GM19035 (cell line): ENCODE results near the gene FAM240B.

Source experiments
- ATAC-seq: cut with Tn5 transposase; IDR thresholded peaks from one replicate; pipeline ENCODE4 v1.9.1; 2021; ENCODE audit not compliant: unreplicated experiment

Gene FAM240B

DNA sequence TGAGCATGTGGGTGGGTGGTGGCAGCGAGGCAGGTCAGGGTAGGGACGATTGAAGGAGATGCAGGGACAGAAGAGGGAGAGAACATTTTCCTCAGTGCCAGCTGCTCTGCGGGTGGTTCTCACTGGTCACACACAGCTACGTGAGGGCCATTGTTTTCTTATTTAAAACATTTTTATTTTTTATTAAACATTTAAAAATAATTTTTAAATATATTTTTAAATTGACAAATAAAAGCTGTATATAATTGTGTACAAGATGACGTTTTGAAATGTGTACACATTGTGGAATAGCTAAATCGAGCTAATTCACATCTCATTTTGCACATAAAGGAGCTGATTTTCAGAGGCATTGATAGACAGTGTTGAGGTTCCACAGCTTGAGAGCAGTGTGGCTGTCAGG lies 14.0 kb downstream of the FAM240B start:
- ATAC-seq: no peak

- no peak for ATAC-seq
Observed at GRCh38 chr9:38700695-38701094, 19.2 kb downstream of the FAM240B start.

GRCh38 chr9:38699337-38699736 lies 20.6 kb downstream of the FAM240B start:
- no peak for ATAC-seq

DNA sequence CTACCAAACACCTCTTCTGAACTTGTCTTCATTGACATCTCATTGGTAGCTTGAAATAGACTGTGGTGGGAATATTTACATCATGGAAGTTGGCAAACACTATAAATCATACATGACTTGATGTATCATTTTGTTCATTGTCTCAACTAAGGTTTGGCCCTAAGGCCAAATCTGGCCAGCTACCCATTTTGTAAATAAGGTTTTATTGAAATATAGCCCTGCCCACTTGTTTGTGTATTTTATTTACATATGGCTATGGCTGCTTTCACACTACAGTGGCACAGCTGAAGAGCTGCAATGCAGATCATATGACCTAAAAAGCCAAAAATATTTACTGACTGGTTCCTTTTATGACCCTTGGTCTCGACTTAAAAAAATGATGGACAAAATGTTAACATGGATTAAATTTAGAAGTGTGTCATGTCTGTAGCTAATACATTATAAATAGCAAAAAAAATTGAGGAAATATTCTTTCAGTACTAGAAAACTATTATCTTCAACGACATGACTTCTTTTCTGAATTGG lies 22.1 kb downstream of the FAM240B start:
- no peak for ATAC-seq

DNA sequence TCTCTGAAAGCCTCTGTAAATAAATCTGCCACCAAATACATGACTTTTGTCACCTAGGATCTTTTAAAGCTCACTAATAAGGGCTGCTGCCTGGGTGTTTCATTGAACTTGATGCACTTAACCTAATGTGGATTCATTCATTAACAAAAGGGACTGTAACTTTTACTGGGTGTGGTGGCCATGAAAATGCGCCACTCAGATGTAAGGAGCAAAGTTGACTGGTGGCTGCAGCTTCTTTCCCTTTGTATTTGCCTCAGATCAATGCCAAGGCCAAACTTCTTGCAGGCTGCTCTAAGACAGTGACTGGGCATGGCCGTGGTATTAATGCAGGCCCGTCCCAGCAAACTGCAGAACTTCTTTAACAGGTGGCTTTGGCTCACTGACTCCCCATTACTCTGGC lies 22.9 kb downstream of the FAM240B start:
- no peak for ATAC-seq

GRCh38 chr9:38694676-38695075 lies 25.3 kb downstream of the FAM240B start:
- no peak for ATAC-seq

GRCh38 chr9:38692707-38693106 lies 27.2 kb downstream of the FAM240B start:
- ATAC-seq: no peak

GRCh38 chr9:38690574-38690973 lies 29.4 kb downstream of the FAM240B start:
- ATAC-seq: no peak

DNA sequence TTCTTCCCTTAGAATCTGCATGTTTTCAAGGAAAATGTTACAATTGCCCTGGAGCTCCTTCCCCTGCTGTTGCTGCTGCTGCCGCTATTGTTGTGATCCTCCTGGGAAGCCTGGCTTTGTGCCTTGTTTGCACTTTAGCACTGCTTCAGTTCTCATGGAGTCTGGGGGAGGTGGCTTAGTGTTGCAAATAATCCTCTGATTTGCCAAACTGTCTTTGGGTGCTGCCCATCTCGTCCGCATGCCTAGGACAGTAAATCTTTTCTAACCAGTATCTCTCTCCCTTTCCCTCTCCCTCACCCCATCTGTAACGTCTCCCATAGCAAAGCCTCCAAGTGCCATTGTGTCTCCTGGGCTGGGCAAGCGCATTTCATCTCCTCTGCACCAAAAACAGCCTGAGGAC lies 30.3 kb downstream of the FAM240B start:
- no peak for ATAC-seq

- no peak for ATAC-seq
Observed at GRCh38 chr9:38687992-38688391, 31.9 kb downstream of the FAM240B start.

DNA sequence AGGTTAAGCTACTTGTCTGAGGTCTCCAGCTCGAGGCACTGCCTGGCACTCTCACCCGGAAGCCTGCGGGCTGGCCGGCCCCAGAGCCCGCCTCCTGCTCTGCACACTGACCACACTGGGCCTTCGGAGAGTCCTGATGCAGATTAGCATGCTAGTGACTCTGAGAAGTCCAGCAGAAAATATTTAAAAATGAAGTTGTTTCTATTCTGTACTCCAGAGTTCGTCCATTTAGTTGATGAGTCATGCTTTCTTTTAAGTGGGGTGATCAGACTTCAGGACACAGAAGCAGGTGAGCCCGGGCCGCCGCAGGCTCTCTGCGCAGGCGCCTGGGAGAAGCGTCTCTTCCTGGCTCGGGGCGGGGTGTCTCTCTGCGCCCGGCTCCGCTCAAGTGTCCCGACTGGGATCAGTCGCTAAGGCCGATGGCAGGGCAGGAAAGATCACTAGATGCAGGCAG lies 32.5 kb downstream of the FAM240B start:
- ATAC-seq: no peak

DNA sequence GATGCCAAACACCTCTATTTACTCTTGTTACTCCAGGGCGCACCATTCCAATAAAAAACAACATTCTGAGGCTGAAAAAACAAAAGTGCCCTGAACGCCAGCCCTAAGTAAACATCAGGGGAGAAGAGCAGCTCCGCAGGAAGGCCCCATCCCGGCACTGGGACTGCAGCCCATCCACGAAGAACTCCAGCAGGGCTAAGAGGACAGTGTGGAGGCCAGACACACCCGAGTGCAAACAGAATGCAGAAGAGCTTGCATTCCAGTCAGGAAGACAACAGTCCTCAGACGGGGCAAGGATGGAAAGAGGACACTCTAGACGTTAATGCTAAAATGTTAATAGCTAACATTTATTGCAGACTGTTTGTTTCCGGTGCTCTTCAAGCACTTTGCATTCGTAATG lies 33.0 kb downstream of the FAM240B start:
- no peak for ATAC-seq

DNA sequence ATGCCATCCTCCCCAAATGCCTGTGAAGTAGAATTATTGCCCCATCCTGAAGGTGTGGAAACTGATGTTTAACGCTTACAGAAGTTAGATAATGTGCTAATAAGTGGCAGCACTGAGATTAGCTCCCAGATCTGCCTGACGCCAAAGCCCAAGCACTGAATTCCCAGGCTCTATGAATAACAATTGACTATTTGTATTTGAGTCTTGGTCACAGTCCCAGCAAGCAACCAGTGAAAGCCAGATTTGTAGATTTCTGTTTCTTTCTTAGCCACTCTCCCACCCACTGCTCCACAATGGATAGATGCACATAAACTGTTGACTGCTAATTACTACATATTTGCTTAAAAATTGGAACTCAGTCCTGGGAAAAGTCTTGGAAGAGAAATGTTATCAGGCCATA lies 34.4 kb downstream of the FAM240B start:
- no peak for ATAC-seq

- no peak for ATAC-seq
Observed at GRCh38 chr9:38683336-38683735, 36.6 kb downstream of the FAM240B start.

DNA sequence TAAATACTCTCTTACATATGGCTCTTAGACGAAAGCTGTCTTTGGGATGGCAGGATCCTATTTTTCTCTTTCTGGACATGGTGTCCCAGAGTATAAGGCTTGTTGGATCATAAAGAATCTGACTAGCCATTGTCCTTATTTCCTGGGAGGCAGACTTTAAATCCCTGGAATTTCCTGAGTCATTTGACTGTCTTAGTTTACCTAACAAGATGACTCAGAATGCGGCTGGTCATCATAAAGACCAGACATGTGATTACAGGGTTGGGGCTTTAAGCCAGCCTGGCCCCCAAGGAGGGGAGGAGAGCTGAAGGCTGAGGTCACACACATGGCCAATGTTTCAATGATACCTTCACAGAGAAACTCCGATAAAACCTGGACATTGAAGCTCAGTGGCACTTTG lies 37.2 kb downstream of the FAM240B start:
- no peak for ATAC-seq

- no peak for ATAC-seq
Observed at GRCh38 chr9:38681747-38682227, 38.1 kb downstream of the FAM240B start.

DNA sequence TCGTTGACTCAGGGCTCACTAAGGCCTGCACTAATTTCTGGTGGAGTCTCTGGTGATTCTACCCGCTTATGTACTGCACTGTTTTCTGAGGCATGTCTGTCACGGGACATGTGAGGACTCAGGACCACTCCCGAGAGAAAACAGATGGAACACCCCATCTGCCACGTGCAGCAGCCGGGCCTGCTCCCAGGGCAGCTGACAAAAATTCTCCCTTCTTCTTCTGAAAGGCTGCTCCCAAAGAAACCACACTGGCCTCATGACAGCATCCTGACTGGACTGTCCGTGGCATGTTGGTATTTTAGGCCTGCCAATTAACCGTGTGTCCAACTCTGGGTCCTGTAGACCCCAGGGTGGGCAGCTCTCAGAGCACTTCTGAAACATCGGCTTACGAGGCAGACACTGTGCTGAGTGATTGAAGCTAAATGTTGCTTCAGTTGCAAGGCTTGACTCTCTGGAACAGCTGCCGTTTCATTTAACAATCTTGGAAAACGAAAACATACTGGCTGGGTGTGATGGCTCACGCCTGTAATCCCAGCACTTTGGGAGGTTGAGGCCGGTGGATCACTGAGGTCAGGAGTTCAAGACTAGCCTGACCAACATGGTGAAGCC lies 39.0 kb downstream of the FAM240B start:
- ATAC-seq: no peak

GRCh38 chr9:38677660-38678303 lies 42.2 kb downstream of the FAM240B start:
- no peak for ATAC-seq

GRCh38 chr9:38675831-38676230 lies 44.1 kb downstream of the FAM240B start:
- no peak for ATAC-seq

GRCh38 chr9:38675211-38675610 lies 44.7 kb downstream of the FAM240B start:
- ATAC-seq: no peak

GRCh38 chr9:38673399-38674193 lies 46.3 kb downstream of the FAM240B start:
- no peak for ATAC-seq

DNA sequence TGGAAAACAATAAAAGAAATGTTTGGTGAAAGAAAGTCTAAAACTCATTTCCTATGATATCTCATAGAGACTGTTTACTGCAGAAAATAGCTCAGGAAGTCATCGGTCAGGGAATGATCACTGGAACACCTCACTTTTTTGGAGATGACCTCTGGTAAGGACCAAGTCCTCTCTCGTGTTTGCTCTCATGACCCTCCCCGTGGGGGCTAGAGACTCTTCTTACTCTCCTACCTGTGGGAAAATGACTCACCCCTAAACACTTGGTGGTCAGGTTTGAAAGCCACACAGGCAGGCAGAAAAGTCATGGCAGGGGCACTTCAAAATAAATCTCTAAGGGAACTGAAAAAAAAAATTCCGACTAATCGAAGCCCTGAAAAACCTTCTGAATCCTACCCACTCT lies 48.2 kb downstream of the FAM240B start:
- no peak for ATAC-seq
